Measurements from ENCODE around the gene PGLYRP1.

DNA sequence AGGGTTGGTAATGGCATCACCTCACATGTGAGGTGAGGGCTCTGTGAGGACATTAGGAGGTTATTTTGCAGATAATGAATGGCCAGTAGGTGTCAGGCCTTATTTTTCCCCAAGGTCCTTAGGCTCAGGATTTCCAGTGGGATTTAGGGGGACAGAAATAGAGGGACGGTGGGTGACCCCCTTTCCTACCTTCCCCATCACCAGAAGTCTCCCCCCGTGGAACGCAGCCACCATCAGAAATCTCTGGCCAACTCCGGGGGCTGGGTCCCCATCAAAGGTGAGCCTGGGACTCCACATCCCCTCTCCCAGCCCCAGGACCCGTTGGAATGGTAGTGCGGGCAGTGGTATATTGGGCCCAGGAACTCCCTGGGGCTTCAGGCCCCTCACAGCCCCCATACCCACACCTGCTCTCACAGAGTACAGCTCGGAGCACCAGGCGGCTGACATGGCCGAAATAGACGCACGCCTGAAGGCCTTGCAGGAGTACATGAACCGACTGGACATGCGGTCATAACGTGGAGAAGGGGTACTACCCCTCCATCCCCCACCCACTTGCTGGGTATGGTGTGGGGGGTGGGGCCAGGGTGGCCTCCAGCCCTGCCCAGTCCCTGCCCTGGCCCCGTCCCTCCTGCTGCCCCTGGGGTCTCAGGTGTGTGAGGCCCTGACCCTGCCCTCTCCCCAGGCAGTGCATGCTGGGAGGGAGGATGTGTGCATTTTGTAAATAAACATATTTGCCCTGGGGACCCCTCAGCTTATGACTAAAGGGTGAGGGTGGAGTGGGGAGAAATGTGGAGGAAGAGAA lies 4.8 kb downstream of the PGLYRP1 start:
- TF ChIP-seq, protein P1, sequence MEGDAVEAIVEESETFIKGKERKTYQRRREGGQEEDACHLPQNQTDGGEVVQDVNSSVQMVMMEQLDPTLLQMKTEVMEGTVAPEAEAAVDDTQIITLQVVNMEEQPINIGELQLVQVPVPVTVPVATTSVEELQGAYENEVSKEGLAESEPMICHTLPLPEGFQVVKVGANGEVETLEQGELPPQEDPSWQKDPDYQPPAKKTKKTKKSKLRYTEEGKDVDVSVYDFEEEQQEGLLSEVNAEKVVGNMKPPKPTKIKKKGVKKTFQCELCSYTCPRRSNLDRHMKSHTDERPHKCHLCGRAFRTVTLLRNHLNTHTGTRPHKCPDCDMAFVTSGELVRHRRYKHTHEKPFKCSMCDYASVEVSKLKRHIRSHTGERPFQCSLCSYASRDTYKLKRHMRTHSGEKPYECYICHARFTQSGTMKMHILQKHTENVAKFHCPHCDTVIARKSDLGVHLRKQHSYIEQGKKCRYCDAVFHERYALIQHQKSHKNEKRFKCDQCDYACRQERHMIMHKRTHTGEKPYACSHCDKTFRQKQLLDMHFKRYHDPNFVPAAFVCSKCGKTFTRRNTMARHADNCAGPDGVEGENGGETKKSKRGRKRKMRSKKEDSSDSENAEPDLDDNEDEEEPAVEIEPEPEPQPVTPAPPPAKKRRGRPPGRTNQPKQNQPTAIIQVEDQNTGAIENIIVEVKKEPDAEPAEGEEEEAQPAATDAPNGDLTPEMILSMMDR (CRISPR knock-in tag; IDR thresholded peaks at IDR 0.05) = no peak
- TF ChIP-seq ZNF740 (CRISPR knock-in tag; IDR thresholded peaks at IDR 0.05) (no peak), EZH2 (conservative IDR thresholded peaks at IDR 0.05; ENCODE audit: low read depth, low read length) (no peak), ARNTL (CRISPR knock-in tag; IDR thresholded peaks at IDR 0.05) (no peak), NFRKB (IDR thresholded peaks at IDR 0.05) (no peak), FOXO1 (CRISPR knock-in tag; IDR thresholded peaks at IDR 0.05) (no peak), ZNF549 (CRISPR knock-in tag; IDR thresholded peaks at IDR 0.05) (no peak), SIN3B (IDR thresholded peaks at IDR 0.05; ENCODE audit: low read length) (no peak), POLR2A (IDR thresholded peaks at IDR 0.05; ENCODE audit: insufficient read depth in 1 of 2, low read depth in 2 of 2, low read length in 2 of 2) (no peak), ELF1 (CRISPR knock-in tag; IDR thresholded peaks at IDR 0.05) (no peak)
- TF ChIP-seq, protein P2, sequence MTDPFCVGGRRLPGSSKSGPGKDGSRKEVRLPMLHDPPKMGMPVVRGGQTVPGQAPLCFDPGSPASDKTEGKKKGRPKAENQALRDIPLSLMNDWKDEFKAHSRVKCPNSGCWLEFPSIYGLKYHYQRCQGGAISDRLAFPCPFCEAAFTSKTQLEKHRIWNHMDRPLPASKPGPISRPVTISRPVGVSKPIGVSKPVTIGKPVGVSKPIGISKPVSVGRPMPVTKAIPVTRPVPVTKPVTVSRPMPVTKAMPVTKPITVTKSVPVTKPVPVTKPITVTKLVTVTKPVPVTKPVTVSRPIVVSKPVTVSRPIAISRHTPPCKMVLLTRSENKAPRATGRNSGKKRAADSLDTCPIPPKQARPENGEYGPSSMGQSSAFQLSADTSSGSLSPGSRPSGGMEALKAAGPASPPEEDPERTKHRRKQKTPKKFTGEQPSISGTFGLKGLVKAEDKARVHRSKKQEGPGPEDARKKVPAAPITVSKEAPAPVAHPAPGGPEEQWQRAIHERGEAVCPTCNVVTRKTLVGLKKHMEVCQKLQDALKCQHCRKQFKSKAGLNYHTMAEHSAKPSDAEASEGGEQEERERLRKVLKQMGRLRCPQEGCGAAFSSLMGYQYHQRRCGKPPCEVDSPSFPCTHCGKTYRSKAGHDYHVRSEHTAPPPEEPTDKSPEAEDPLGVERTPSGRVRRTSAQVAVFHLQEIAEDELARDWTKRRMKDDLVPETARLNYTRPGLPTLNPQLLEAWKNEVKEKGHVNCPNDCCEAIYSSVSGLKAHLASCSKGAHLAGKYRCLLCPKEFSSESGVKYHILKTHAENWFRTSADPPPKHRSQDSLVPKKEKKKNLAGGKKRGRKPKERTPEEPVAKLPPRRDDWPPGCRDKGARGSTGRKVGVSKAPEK (CRISPR knock-in tag; IDR thresholded peaks at IDR 0.05; ENCODE audit: borderline replicate concordance) = no peak

Data from HepG2 (cell line).